GM12878 (cell line): Measurements from ENCODE around the gene ZNF33B. TPM values are rescaled to one million over a fixed set of nuclear protein-coding genes. Genes with fewer than 3 reads are reported as not detected.

Experiments
- ATAC-seq: fragments of 200-7000 bp; cut with Tn5 transposase; 3 replicates; pipeline ENCODE4 v1.9.1; 2020; ENCODE audit warnings: mild to moderate bottlenecking, moderate library complexity
- BruUV-seq: library from RNA; stranded (reverse); fragments of 400-500 nt; replicated peaks from 2 replicates; lab custom pipeline; 2021; lab: Mats Ljungman, UMichigan
- CTCF ChIA-PET: fragments of 300-600 bp; sonication (Branson Sonifier 250); formaldehyde crosslinking; extraction: SDS; loops from one replicate; lab custom pipeline; 2021; ENCODE audit warnings: inconsistent platforms; lab: Yijun Ruan, JAX
- POLR2A ChIA-PET: fragments of 350-600 bp; formaldehyde crosslinking; extraction: SDS; loops from one replicate; lab custom pipeline; 2021; ENCODE audit warnings: inconsistent platforms; lab: Charles Lee
- RAD21 ChIA-PET: fragments of 300-600 bp; sonication (Branson Sonifier 250); formaldehyde crosslinking; loops from one replicate; lab custom pipeline; 2023; ENCODE audit warnings: antibody characterized with exemption; ENCODE audit not compliant: unreplicated experiment; lab: Charles Lee
- SMC1A ChIA-PET: fragments of 300-600 bp; sonication (Branson Sonifier 250); formaldehyde crosslinking; loops from one replicate; lab custom pipeline; 2023; ENCODE audit not compliant: unreplicated experiment, uncharacterized antibody; lab: Charles Lee
- DNase-seq: peaks from one replicate; pipeline ENCODE4 v3.0.0-alpha.2; 2011; ENCODE audit warnings: low read depth, low spot score
- FAIRE-seq: peaks from 3 replicates; lab custom pipeline; 2011; peaks lifted over from hg19 to GRCh38; lab: Jason Lieb, UNC
- H2AFZ ChIP-seq: 2 replicates; pipeline ENCODE4 v1.6.0; 2011; ENCODE audit warnings: low read depth, low read length, control low read depth; ENCODE audit not compliant: control insufficient read depth
- H3K27ac ChIP-seq: 2 replicates; pipeline ENCODE4 v1.5.1; 2011; ENCODE audit warnings: control low read depth; ENCODE audit not compliant: control insufficient read depth, insufficient read depth
- H3K27me3 ChIP-seq, 2 experiments: replicated peaks in 1 of 2; 2 replicates each; pipeline versions ENCODE4 v1.6.0 to v1.6.1; 2011; ENCODE audit warnings: low read length in 1 of 2; ENCODE audit not compliant: control insufficient read depth in 2 of 2, insufficient read depth in 2 of 2
- H3K36me3 ChIP-seq, 2 experiments: 2 replicates each; pipeline ENCODE4 v1.5.1; 2011; ENCODE audit warnings: low read length in 1 of 2; ENCODE audit not compliant: control insufficient read depth in 2 of 2, insufficient read depth in 2 of 2
- H3K4me1 ChIP-seq: 2 replicates; pipeline ENCODE4 v1.6.1; 2011; ENCODE audit warnings: mild to moderate bottlenecking, low read length, moderate library complexity, mixed read lengths; ENCODE audit not compliant: control insufficient read depth, insufficient read depth
- H3K4me2 ChIP-seq: 2 replicates; pipeline ENCODE4 v1.6.0; 2011; ENCODE audit warnings: control low read depth; ENCODE audit not compliant: control insufficient read depth, insufficient read depth
- H3K4me3 ChIP-seq: fragments of 200-600 bp; sonication (generic); 2 replicates; pipeline ENCODE4 v1.5.1; 2016
- H3K79me2 ChIP-seq: 2 replicates; pipeline ENCODE4 v1.6.0; 2011; ENCODE audit warnings: low read length; ENCODE audit not compliant: control insufficient read depth, insufficient read depth
- H3K9ac ChIP-seq: 2 replicates; pipeline ENCODE4 v1.8.0; 2011; ENCODE audit warnings: low read length, control low read depth, mixed read lengths; ENCODE audit not compliant: control insufficient read depth, insufficient read depth
- H3K9me3 ChIP-seq: replicated peaks from 3 replicates; pipeline ENCODE4 v1.5.1; 2011; ENCODE audit warnings: mild to moderate bottlenecking, low read length; ENCODE audit not compliant: control insufficient read depth, insufficient read depth
- H4K20me1 ChIP-seq: 2 replicates; pipeline ENCODE4 v1.6.0; 2011; ENCODE audit not compliant: control insufficient read depth, insufficient read depth
- BHLHE40 ChIP-seq, 2 experiments: fragments of 450-650 bp in 1 of 2; IDR thresholded peaks; 2 replicates each; pipeline ENCODE4 v1.6.1; 2011 to 2017; ENCODE audit warnings: low read depth in 2 of 2, borderline replicate concordance in 1 of 2, improper control_type of control experiment in 1 of 2, low read length in 1 of 2, mild to moderate bottlenecking in 1 of 2
- MLLT1 ChIP-seq: fragments of 450-650 bp; IDR thresholded peaks from 2 replicates; pipeline ENCODE4 v1.6.1; 2016; ENCODE audit warnings: mild to moderate bottlenecking
- POLR2A ChIP-seq: IDR thresholded peaks from 2 replicates; pipeline ENCODE4 v1.6.1; 2011; ENCODE audit warnings: low read depth, mild to moderate bottlenecking, low read length
- TARDBP ChIP-seq: IDR thresholded peaks from 2 replicates; pipeline ENCODE4 v1.6.1; 2016; ENCODE audit warnings: borderline replicate concordance
- WGBS: methylation state at CpG from one replicate; pipeline ENCODE4 v1.1.6; 2016; ENCODE audit warnings: low lambda C conversion rate; ENCODE audit not compliant: insufficient replicate concordance, insufficient coverage; ENCODE audit errors: missing lambda C conversion rate; 5-methylcytosine and 5-hydroxymethylcytosine counted together
- in situ Hi-C: fragments of 300-500 bp; cut with MboI; formaldehyde crosslinking; loops from 9 replicates; pipeline ENCODE4 v1.14.3; 2018; ENCODE audit warnings: mixed read lengths
- intact Hi-C: fragments of 100-400 bp; cut with micrococcal nuclease; formaldehyde crosslinking; loops from one replicate; pipeline ENCODE4 v1.14.2; 2022; ENCODE audit not compliant: unreplicated experiment
- polyA plus RNA-seq, 11 experiments: library from polyadenylated mRNA; depleted of rRNA in 4 of 11; unstranded in 6 of 11; stranded (reverse) in 5 of 11; fragments of >200 nt; fragmentation: Nextera tagmentation in 4 of 11; fragmentation: Illumina TruSeq in 1 of 11; extraction: Ambion mirVana in 4 of 11; extraction: Trizol in 1 of 11; gene quantifications; 1 replicate in 1 of 11; 2 replicates in 10 of 11; pipeline versions ENCODE4 v1.2.1 to v1.2.3, GENCODE V29; 2011 to 2016; ENCODE audit warnings: inconsistent platforms in 2 of 11, missing spikeins in 2 of 11, low read depth in 1 of 11
- total RNA-seq, 4 experiments: library from RNA; depleted of rRNA in 3 of 4; stranded (reverse); fragments of >200 nt in 3 of 4; fragmentation: Illumina TruSeq in 1 of 4; extraction: Trizol in 1 of 4; gene quantifications; 2 replicates each; pipeline versions ENCODE4 v1.2.1 to v1.2.3, GENCODE V29; 2013 to 2021

ZNF33B gene
- total and polyA plus RNA-seq, 10 of the 15 experiments (the other 5 are each of a cell fraction or from before 2014, with no cell fraction given), result 5.3 to 19.7 (median 9.3) TPM

- FAIRE-seq, result no peak
- peak overlapping the region; percentile 91 for H2AFZ ChIP-seq
- peak overlapping the region; percentile 86 for H3K9ac ChIP-seq
- H3K27ac ChIP-seq, result peak overlapping the region; percentile 69
- H3K4me1 ChIP-seq, result no peaks in the 10 kb centered on the region; the same call in 1 of the 2 replicates
- BruUV-seq, result no TSS peak
- ChIA-PET SMC1A (no interaction called here), POLR2A (no interaction called here), RAD21 (no interaction called here)
- ATAC-seq, result peak; percentile 1; the same call in 2 of the 3 replicates
- no peaks in the 10 kb centered on the region for H3K9me3 ChIP-seq
- peaks cover 11% of the 10 kb centered on the region for H3K79me2 ChIP-seq
- H4K20me1 ChIP-seq, result no peaks in the 10 kb centered on the region
- H3K4me2 ChIP-seq, result peak overlapping the region; percentile 98
- DNase-seq, result no peak
- no peaks in the 10 kb centered on the region for H3K27me3 ChIP-seq
- H3K36me3 ChIP-seq, result no peaks in the 10 kb centered on the region
- 50% methylated on average over 24 of the region's 24 CpGs for WGBS
- TF ChIP-seq BHLHE40 (IDR thresholded peaks at IDR 0.05; ENCODE audit: borderline replicate concordance in 1 of 2, low read depth in 2 of 2, low read length in 1 of 2), result peak; percentile 48 to 69; a peak in 2 of 4 replicates
- TF ChIP-seq MLLT1, result peak; percentile 96
- no peak for TF ChIP-seq TARDBP
- no peak for TF ChIP-seq POLR2A
- TF ChIP-seq, all 136 proteins: peak for 2
- in situ Hi-C loops, result loop anchor here (5.0 to 10.0 kb wide), 2 partner anchors 231 to 583 kb away; partner anchors contain the start of genes BMS1 and CSGALNACT2
- intact Hi-C loops, result loop anchor here (1.0 to 2.0 kb wide), 2 partner anchors 87 to 231 kb away; partner anchors contain the start of genes BMS1 and ZNF33B
- CTCF ChIA-PET, result interaction anchor here (0.8 kb wide), 1 partner anchor 87 kb away, joined by 3 read pairs; the partner anchor contains the start of gene ZNF33B
- H3K4me3 ChIP-seq, result peak overlapping the region; percentile 84
Observed at GRCh38 chr10:42551582-42552187, 86.7 kb downstream of the ZNF33B start.
